Adrenal gland (tissue), 19 donors: ENCODE data around the gene CA7. TPM values are rescaled to one million over a fixed set of nuclear protein-coding genes. Genes with fewer than 3 reads are reported as not detected.

Experiments
- DNase-seq, 7 donors: peaks; one replicate each; pipeline ENCODE4 v3.0.0-alpha.2; 2019 to 2020
- H3K27ac ChIP-seq, 5 donors: fragments of 200-600 bp; sonication (generic) in 4 of 5; 1 replicate in 3 of 5; 2 replicates in 2 of 5; pipeline versions ENCODE4 v1.5.1 to v1.8.0; 2016 to 2020; ENCODE audit warnings: mild to moderate bottlenecking in 1 of 5
- H3K27me3 ChIP-seq: fragments of 200-600 bp; 2 replicates; pipeline ENCODE4 v1.8.0; 2021
- H3K36me3 ChIP-seq, 2 donors: fragments of 200-600 bp; replicated peaks in 1 of 2; 1 replicate in 1 of 2; 2 replicates in 1 of 2; pipeline versions ENCODE4 v1.5.1 to v1.8.0; 2018 to 2022
- H3K4me1 ChIP-seq, 2 donors: fragments of 200-600 bp; replicated peaks in 1 of 2; 1 replicate in 1 of 2; 2 replicates in 1 of 2; pipeline versions ENCODE4 v1.5.1 to v1.8.0; 2018 to 2021
- H3K4me3 ChIP-seq, 4 donors: fragments of 200-600 bp; sonication (generic) in 3 of 4; one replicate each; pipeline ENCODE4 v1.5.1; 2016 to 2018
- H3K9me3 ChIP-seq, 3 donors: fragments of 200-600 bp; sonication (generic) in 1 of 3; replicated peaks in 1 of 3; 1 replicate in 2 of 3; 2 replicates in 1 of 3; pipeline versions ENCODE4 v1.5.1 to v1.8.0; 2016 to 2021
- CTCF ChIP-seq, 6 experiments: fragments of 450-650 bp in 4 of 6; fragments of 200-600 bp in 2 of 6; sonication (generic) in 1 of 6; IDR thresholded peaks; 1 replicate in 5 of 6; 2 replicates in 1 of 6; pipeline versions ENCODE4 v1.5.1 to v1.8.0; 2016 to 2021; ENCODE audit warnings: antibody characterized with exemption in 6 of 6, mild to moderate bottlenecking in 2 of 6, moderate library complexity in 1 of 6
- POLR2A ChIP-seq, 2 donors: fragments of 450-650 bp; IDR thresholded peaks; one replicate each; pipeline ENCODE4 v1.6.1; 2017; ENCODE audit warnings: antibody characterized with exemption in 2 of 2, mild to moderate bottlenecking in 2 of 2, moderate library complexity in 1 of 2
- WGBS, 4 donors: extraction: QIAGEN DNeasy Blood & Tissue Kit in 2 of 4; methylation state at CpG; one replicate each; pipeline versions ENCODE4 v1.1.5 to v1.1.7; 2013 to 2017; 5-methylcytosine and 5-hydroxymethylcytosine counted together
- intact Hi-C, 2 donors: fragments of 100-400 bp; cut with DNase I; formaldehyde crosslinking; loops; one replicate each; pipeline versions ENCODE4 v1.14.1 to v1.15.0; 2022 to 2023
- long read RNA-seq, 10 donors: library from polyadenylated mRNA in 3 of 10; unstranded in 2 of 10; stranded (forward) in 1 of 10; transcript quantifications; one replicate each; pipeline ENCODE4 v2.0.0 and lab custom pipeline, GENCODE V29; 2021 to 2026
- polyA plus RNA-seq, 3 donors: library from polyadenylated mRNA; stranded (reverse); fragments of 200-250 nt in 2 of 3; fragments of 350-450 nt in 1 of 3; fragmentation: Illumina TruSeq in 1 of 3; extraction: RNeasy Lipid Tissue Mini Kit (QIAGEN cat#74804) in 1 of 3; gene quantifications; one replicate each; pipeline ENCODE4 v1.2.3, GENCODE V29; 2013 to 2014
- total RNA-seq, 9 donors: library from RNA; depleted of rRNA in 4 of 9; stranded (reverse); fragments of >200 nt in 4 of 9; fragments of 120-200 nt in 1 of 9; fragmentation: NEBNext Ultra II Directional in 1 of 9; extraction: Animal tissue kit (Norgen Biotek cat#: 25700) in 1 of 9; gene quantifications; one replicate each; pipeline versions ENCODE4 v1.1.0 to v1.2.4, GENCODE V29; 2013 to 2023
- donor health status: healthy with polysubstance abuse.
- donor health status: Bipolar disorder and iron deficiency.
- donor health status: DM: yes; HTN: yes; CAD: no.
- donor health status: DM: no; HTN: no; CAD: no.
- donor health status: DM: no; HTN: no; CAD: no.
- donor health status: DM: yes; HTN: yes; CAD: no.

CA7 gene
- total RNA-seq, result not detected
- not detected for polyA plus RNA-seq
- long read RNA-seq, donor 1, result 0 reads
- long read RNA-seq, donor 2, result 0 reads
- long read RNA-seq, donor 3, result 0 reads
- long read RNA-seq, donor 4, result 0 reads
- long read RNA-seq, donor 5, result 0 reads
- long read RNA-seq, donor 6, result 0 reads
- long read RNA-seq, donor 7, result 0 reads
- long read RNA-seq, donor 8, result 0 reads
- long read RNA-seq, donor 9, result 0 reads
- long read RNA-seq, donor 10, result 0 reads

GRCh38 chr16:66844342-66845079, at the start of gene CA7:
Gene CA7, plus strand, starts transcription at chr16:66844414. Its CDS starts 74 bp downstream, at chr16:66844488.
- DNase-seq, result peak in 2 of 7 donors; percentile 13 to 30
- WGBS, 4 donors, result 1 to 2% (median 1%) methylated on average over 21 to 79 of the region's 79 CpGs; no CpG with 5 or more reads in 1 of the 4 donors

GRCh38 chr16:66798161-66798560, 46.1 kb upstream of the CA7 start:
- H3K4me1 ChIP-seq, result no peaks in the 10 kb centered on the region
- TF ChIP-seq CTCF (IDR thresholded peaks at IDR 0.05) (no peak), POLR2A (IDR thresholded peaks at IDR 0.05) (no peak)
- H3K4me3 ChIP-seq, result no peak overlapping the region
- H3K36me3 ChIP-seq, result peaks cover 0 to 12% of the 10 kb centered on the region in 2 donors
- H3K27me3 ChIP-seq, result no peaks in the 10 kb centered on the region
- DNase-seq, result no peak
- intact Hi-C loops, result no loop called here
- H3K9me3 ChIP-seq, result no peaks in the 10 kb centered on the region
- WGBS, 4 donors, result 81 to 97% (median 90%) methylated on average over 2 of the region's 2 CpGs
- H3K27ac ChIP-seq, result no peak overlapping the region

More at GRCh38 chr16:66844342-66845079, at the start of gene CA7:
- Histone ChIP-seq H3K4me3 (peak within 1 kb of the TSS in 2 of 4 donors; percentile 22 to 52), H3K9me3 (no peaks in the 10 kb centered on the region), H3K27ac (no peak within 1 kb of the TSS), H3K4me1 (peaks cover 8 to 11% of the 10 kb centered on the region in 2 donors), H3K36me3 (no peaks in the 10 kb centered on the region), H3K27me3 (peaks cover 22% of the 10 kb centered on the region)
- no peak for TF ChIP-seq POLR2A (IDR thresholded peaks at IDR 0.05)
- no peak for TF ChIP-seq CTCF (IDR thresholded peaks at IDR 0.05)
- intact Hi-C loops, result loop anchor here in 1 of 2 donors (10.0 kb wide), 1 partner anchor 120 kb away; no protein-coding TSS in a partner anchor

GRCh38 chr16:66800856-66801255, 43.4 kb upstream of the CA7 start:
- Histone ChIP-seq H3K4me3 (no peak overlapping the region), H3K27me3 (no peaks in the 10 kb centered on the region), H3K4me1 (no peaks in the 10 kb centered on the region), H3K9me3 (no peaks in the 10 kb centered on the region), H3K27ac (no peak overlapping the region), H3K36me3 (peaks cover 0 to 37% of the 10 kb centered on the region in 2 donors)
- DNase-seq, result no peak
- TF ChIP-seq POLR2A (IDR thresholded peaks at IDR 0.05) (no peak), CTCF (IDR thresholded peaks at IDR 0.05) (no peak)
- intact Hi-C loops, result no loop called here
- WGBS, 4 donors, result 93 to 100% (median 96%) methylated on average over 3 to 19 of the region's 19 CpGs

- no peak within 1 kb of the TSS for H3K4me3 ChIP-seq
- no peak within 1 kb of the TSS for H3K27ac ChIP-seq
- H3K9me3 ChIP-seq, result no peaks in the 10 kb centered on the region
- TF ChIP-seq POLR2A (IDR thresholded peaks at IDR 0.05) (no peak), CTCF (IDR thresholded peaks at IDR 0.05) (no peak)
- peaks cover 0 to 40% of the 10 kb centered on the region in 2 donors for H3K36me3 ChIP-seq
- 90 to 95% (median 92%) methylated on average over 47 to 56 of the region's 56 CpGs for WGBS, 4 donors
- no peaks in the 10 kb centered on the region for H3K27me3 ChIP-seq
- no peaks in the 10 kb centered on the region for H3K4me1 ChIP-seq
- intact Hi-C loops, result no loop called here
- DNase-seq, result no peak
Observed at GRCh38 chr16:66801320-66802105, 42.7 kb upstream of the CA7 start, which contains the start of gene TERB1. Gene TERB1, minus strand, starts transcription at chr16:66801584. Its CDS starts 4,786 bp downstream, at chr16:66796798.
